Stomach (tissue), 9 donors: Measurements from ENCODE around the gene NFU1. TPM values are rescaled to one million over a fixed set of nuclear protein-coding genes. Genes with fewer than 3 reads are reported as not detected.
A peak's percentile ranks its signal among the peaks of the same experiment; 100 is the strongest.
"Not testable (repeated sequence)": the region's sequence is repeated elsewhere in the genome, so short reads cannot be mapped to it uniquely, and the experiment has no call there.

Experiments
- DNase-seq, 2 donors: peaks; one replicate each; pipeline versions ENCODE4 v3.0.0 to v3.0.0-alpha.2; 2013 to 2019
- H3K27ac ChIP-seq, 5 donors: fragments of 200-600 bp in 4 of 5; sonication (generic) in 4 of 5; one replicate each; pipeline ENCODE4 v1.5.1; 2013 to 2019; ENCODE audit warnings: mild to moderate bottlenecking in 1 of 5, moderate library complexity in 1 of 5
- H3K27me3 ChIP-seq, 3 donors: fragments of 200-600 bp; sonication (generic); one replicate each; pipeline ENCODE4 v1.5.1; 2017 to 2019; ENCODE audit warnings: mixed run types in 1 of 3
- H3K36me3 ChIP-seq, 4 donors: fragments of 200-600 bp; sonication (generic); 1 replicate in 3 of 4; 2 replicates in 1 of 4; pipeline ENCODE4 v1.5.1; 2016 to 2019
- H3K4me1 ChIP-seq, 4 donors: fragments of 200-600 bp; sonication (generic); one replicate each; pipeline ENCODE4 v1.5.1; 2016 to 2019
- H3K4me3 ChIP-seq, 4 donors: fragments of 200-600 bp; sonication (generic) in 3 of 4; one replicate each; pipeline ENCODE4 v1.5.1; 2016 to 2019; ENCODE audit warnings: mild to moderate bottlenecking in 1 of 4
- H3K9me3 ChIP-seq, 4 donors: fragments of 200-600 bp; sonication (generic); one replicate each; pipeline ENCODE4 v1.5.1; 2016 to 2019
- EP300 ChIP-seq: sonication (generic); formaldehyde crosslinking; IDR thresholded peaks from one replicate; pipeline ENCODE4 v1.6.1; 2017; ENCODE audit warnings: antibody characterized with exemption
- POLR2A ChIP-seq, 4 donors: fragments of 450-650 bp; IDR thresholded peaks; one replicate each; pipeline ENCODE4 v1.6.1; 2016; ENCODE audit warnings: antibody characterized with exemption in 4 of 4, control low read depth in 2 of 4, mild to moderate bottlenecking in 1 of 4, moderate library complexity in 1 of 4
- POLR2AphosphoS5 ChIP-seq, 3 donors: sonication (generic); formaldehyde crosslinking; IDR thresholded peaks; one replicate each; pipeline ENCODE4 v1.6.1; 2016; ENCODE audit warnings: antibody characterized with exemption in 3 of 3
- WGBS, 5 donors: extraction: QIAGEN DNeasy Blood & Tissue Kit in 3 of 5; methylation state at CpG; one replicate each; pipeline versions ENCODE4 v1.1.5 to v1.1.7; 2013 to 2018; 5-methylcytosine and 5-hydroxymethylcytosine counted together
- intact Hi-C: fragments of 100-400 bp; cut with DNase I; formaldehyde crosslinking; loops from one replicate; pipeline ENCODE4 v1.15.1; 2023; ENCODE audit warnings: low total_unique reads
- polyA plus RNA-seq, 3 donors: library from polyadenylated mRNA; stranded (reverse); fragments of 200-250 nt; gene quantifications; one replicate each; pipeline ENCODE4 v1.2.3, GENCODE V29; 2013
- total RNA-seq, 5 donors: library from RNA; depleted of rRNA; stranded (reverse); fragments of >200 nt; gene quantifications; one replicate each; pipeline versions ENCODE4 v1.1.0 to v1.2.3, GENCODE V29; 2014 to 2016
- TF ChIP-seq, protein P1 (sequence below), 7 experiments: fragments of 450-650 bp in 4 of 7; fragments of 200-600 bp in 3 of 7; sonication (generic) in 3 of 7; IDR thresholded peaks; one replicate each; pipeline ENCODE4 v1.5.1; 2016 to 2019; ENCODE audit warnings: antibody characterized with exemption in 7 of 7, control low read depth in 2 of 7, mild to moderate bottlenecking in 1 of 7
- donor health status: healthy with polysubstance abuse.
- donor health status: Bipolar disorder and iron deficiency.
- donor health status: healthy.

The NFU1 gene
- total and polyA plus RNA-seq, 8 donors, result 14.7 to 62.7 (median 39.6) TPM

DNA sequence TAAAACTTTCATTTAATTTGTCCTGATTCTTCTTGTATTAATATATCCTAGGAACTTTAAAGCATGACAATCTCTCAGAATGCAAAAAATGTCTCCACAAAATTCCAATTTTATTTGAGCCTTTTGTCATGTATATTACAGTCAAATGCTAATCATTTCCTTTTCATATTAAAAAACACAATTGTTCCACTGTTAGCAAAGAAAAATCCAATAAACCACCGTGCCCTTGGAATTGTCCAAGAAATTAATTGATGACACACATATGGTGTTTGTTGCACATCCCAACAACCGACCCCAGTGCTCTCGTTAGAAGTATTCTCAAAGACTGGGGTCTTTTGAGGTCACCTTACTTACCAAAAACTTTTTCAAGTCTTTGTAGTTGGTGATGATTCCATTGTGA lies 78.3 kb downstream of the NFU1 start:
- peaks cover 61 to 100% (median 100%) of the 10 kb centered on the region in 4 donors for H3K36me3 ChIP-seq
- intact Hi-C loops, result no loop called here
- no peaks in the 10 kb centered on the region for H3K27me3 ChIP-seq
- H3K4me3 ChIP-seq, result no peak overlapping the region
- TF ChIP-seq EP300, result no peak
- TF ChIP-seq, protein P1, sequence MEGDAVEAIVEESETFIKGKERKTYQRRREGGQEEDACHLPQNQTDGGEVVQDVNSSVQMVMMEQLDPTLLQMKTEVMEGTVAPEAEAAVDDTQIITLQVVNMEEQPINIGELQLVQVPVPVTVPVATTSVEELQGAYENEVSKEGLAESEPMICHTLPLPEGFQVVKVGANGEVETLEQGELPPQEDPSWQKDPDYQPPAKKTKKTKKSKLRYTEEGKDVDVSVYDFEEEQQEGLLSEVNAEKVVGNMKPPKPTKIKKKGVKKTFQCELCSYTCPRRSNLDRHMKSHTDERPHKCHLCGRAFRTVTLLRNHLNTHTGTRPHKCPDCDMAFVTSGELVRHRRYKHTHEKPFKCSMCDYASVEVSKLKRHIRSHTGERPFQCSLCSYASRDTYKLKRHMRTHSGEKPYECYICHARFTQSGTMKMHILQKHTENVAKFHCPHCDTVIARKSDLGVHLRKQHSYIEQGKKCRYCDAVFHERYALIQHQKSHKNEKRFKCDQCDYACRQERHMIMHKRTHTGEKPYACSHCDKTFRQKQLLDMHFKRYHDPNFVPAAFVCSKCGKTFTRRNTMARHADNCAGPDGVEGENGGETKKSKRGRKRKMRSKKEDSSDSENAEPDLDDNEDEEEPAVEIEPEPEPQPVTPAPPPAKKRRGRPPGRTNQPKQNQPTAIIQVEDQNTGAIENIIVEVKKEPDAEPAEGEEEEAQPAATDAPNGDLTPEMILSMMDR (IDR thresholded peaks at IDR 0.05), result no peak
- TF ChIP-seq POLR2A (IDR thresholded peaks at IDR 0.05), result no peak
- TF ChIP-seq POLR2AphosphoS5 (IDR thresholded peaks at IDR 0.05), result no peak
- 64 to 71% (median 71%) methylated on average over 3 of the region's 3 CpGs for WGBS, 5 donors
- H3K27ac ChIP-seq, result no peak overlapping the region
- no peak for DNase-seq
- no peaks in the 10 kb centered on the region for H3K9me3 ChIP-seq
- H3K4me1 ChIP-seq, result peaks cover 0 to 20% (median 7%) of the 10 kb centered on the region in 4 donors

DNA sequence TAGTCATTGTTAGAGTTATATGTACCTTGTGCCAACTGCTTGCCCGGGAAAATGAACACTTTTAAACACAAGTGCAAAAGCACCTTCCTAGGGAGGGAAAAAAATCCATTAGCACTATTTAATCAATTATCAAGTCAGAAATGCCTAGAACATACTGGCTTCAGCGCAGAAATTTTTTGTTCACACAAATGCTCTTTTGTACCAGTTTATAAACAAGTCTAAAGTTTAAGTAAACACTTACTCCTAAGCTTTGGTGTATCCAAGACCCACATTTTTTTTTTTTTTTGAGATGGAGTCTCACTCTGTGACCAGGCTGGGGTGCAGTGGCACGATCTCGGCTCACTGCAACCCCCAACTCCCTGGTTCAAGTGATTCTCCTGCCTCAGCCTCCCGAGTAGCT lies 80.8 kb downstream of the NFU1 start:
- H3K4me1 ChIP-seq, result peaks cover 0 to 20% (median 7%) of the 10 kb centered on the region in 4 donors
- peaks cover 56 to 100% (median 100%) of the 10 kb centered on the region in 4 donors for H3K36me3 ChIP-seq
- H3K9me3 ChIP-seq, result no peaks in the 10 kb centered on the region
- peak in 1 of 2 donors; percentile 22 for DNase-seq
- no peak overlapping the region for H3K4me3 ChIP-seq
- no peaks in the 10 kb centered on the region for H3K27me3 ChIP-seq
- H3K27ac ChIP-seq, result peak overlapping the region in 1 of 5 donors; percentile 10
- WGBS, 5 donors, result 40 to 74% (median 62%) methylated on average over 5 of the region's 5 CpGs
- no peak for TF ChIP-seq EP300
- no peak for TF ChIP-seq POLR2A (IDR thresholded peaks at IDR 0.05)
- TF ChIP-seq, protein P1 (IDR thresholded peaks at IDR 0.05), result no peak
- no peak for TF ChIP-seq POLR2AphosphoS5 (IDR thresholded peaks at IDR 0.05)
- intact Hi-C loops, result no loop called here

DNA sequence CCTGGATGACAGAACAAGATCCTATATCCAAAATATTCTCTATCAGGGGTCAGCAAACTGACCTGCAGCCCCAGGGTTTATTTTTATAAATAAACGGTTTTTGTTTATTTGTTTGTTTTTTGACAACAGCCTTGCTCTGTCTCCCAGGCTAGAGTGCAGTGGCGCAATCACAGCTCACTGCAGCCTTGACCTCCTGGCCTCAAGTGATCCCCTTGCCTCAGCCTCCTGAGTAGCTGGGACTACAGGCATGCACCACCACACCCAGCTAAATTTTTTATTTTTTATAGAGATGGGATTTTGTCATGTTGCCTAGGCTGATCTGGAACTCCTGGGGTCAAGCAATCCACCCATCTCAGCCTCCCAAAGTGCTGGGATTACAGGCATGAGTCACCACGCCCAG lies 82.3 kb downstream of the NFU1 start:
- H3K4me1 ChIP-seq, result peaks cover 0 to 20% (median 7%) of the 10 kb centered on the region in 4 donors
- H3K27me3 ChIP-seq, H3K9me3 ChIP-seq, intact Hi-C loops, DNase-seq, H3K27ac ChIP-seq, H3K4me3 ChIP-seq: not testable (repeated sequence)
- 72 to 82% (median 78%) methylated on average over 3 of the region's 3 CpGs for WGBS, 5 donors
- H3K36me3 ChIP-seq, result peaks cover 55 to 100% (median 98%) of the 10 kb centered on the region in 4 donors

DNA sequence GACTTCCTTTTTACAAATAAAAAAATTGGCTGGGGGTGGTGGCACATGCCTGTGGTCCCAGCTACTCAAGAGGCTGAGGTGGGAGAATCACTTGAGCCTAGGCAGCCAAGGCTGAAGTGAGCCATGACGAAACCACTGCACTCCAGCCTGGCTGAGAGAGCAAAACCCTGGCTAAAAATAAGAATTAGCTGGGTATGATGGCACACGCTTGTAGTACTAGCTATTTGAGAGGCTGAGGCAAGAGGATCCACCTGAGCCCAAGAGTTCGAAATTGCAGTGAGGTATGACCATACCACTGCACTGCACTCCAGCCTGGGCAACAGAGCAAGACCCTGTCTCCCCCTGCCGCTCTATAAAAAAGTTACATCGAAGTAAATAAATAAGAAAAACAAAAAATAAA lies 83.9 kb downstream of the NFU1 start:
- H3K4me3 ChIP-seq, result no peak overlapping the region
- WGBS, 5 donors, result 92 to 98% (median 96%) methylated on average over 5 of the region's 5 CpGs

DNA sequence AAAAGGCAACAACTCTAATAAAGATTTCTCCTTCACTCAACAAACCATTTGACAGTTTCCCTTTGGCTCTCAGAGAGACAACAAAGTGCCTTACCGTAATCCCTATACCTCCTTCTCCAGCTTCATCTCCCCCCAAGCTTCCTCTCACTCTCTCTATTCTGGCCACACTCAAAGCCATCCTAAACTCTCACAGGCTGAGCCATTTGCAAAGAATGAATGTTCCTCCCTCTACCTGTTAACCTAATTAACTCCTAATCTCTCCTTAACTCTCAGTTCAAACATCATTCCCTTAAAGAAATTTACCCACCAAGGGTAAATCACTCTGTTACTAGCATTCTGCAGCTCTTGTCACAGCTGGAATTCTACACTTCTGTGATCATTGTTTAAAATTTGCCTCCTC lies 88.5 kb downstream of the NFU1 start:
- 94 to 100% (median 95%) methylated on average over 1 of the region's 1 CpG for WGBS, 5 donors
- intact Hi-C loops, result no loop called here
- no peaks in the 10 kb centered on the region for H3K4me1 ChIP-seq
- H3K36me3 ChIP-seq, result peaks cover 77 to 100% (median 98%) of the 10 kb centered on the region in 4 donors
- H3K9me3 ChIP-seq, result no peaks in the 10 kb centered on the region
- H3K27me3 ChIP-seq, result no peaks in the 10 kb centered on the region
- TF ChIP-seq EP300 (no peak), POLR2AphosphoS5 (IDR thresholded peaks at IDR 0.05) (no peak), POLR2A (IDR thresholded peaks at IDR 0.05) (no peak)
- TF ChIP-seq, protein P1 (IDR thresholded peaks at IDR 0.05), result no peak
- DNase-seq, result no peak
- H3K27ac ChIP-seq, result no peak overlapping the region
- H3K4me3 ChIP-seq, result no peak overlapping the region

More for the DNA sequence above, 83.9 kb downstream of the NFU1 start:
- H3K4me1 ChIP-seq, result peaks cover 0 to 20% (median 7%) of the 10 kb centered on the region in 4 donors
- intact Hi-C loops, result no loop called here
- H3K36me3 ChIP-seq, result peaks cover 62 to 100% (median 98%) of the 10 kb centered on the region in 4 donors
- H3K27ac ChIP-seq, result no peak overlapping the region
- TF ChIP-seq POLR2AphosphoS5 (IDR thresholded peaks at IDR 0.05), result no peak
- TF ChIP-seq POLR2A (IDR thresholded peaks at IDR 0.05), result no peak
- TF ChIP-seq EP300, result no peak
- TF ChIP-seq, protein P1 (IDR thresholded peaks at IDR 0.05), result no peak
- no peaks in the 10 kb centered on the region for H3K27me3 ChIP-seq
- no peaks in the 10 kb centered on the region for H3K9me3 ChIP-seq
- DNase-seq, result no peak
